Smooth muscle cell of the umbilical artery (primary cell): Measurements from ENCODE around the gene TMEM126B. TPM values are rescaled to one million over a fixed set of nuclear protein-coding genes. Genes with fewer than 3 reads are reported as not detected.

Experiments
- total RNA-seq: library from RNA; depleted of rRNA; stranded (reverse); fragments of >200 nt; gene quantifications from 2 replicates; pipeline ENCODE4 v1.2.3, GENCODE V29; 2014

The TMEM126B gene
- 52.2 and 63.0 TPM in 2 replicates for total RNA-seq

DNA sequence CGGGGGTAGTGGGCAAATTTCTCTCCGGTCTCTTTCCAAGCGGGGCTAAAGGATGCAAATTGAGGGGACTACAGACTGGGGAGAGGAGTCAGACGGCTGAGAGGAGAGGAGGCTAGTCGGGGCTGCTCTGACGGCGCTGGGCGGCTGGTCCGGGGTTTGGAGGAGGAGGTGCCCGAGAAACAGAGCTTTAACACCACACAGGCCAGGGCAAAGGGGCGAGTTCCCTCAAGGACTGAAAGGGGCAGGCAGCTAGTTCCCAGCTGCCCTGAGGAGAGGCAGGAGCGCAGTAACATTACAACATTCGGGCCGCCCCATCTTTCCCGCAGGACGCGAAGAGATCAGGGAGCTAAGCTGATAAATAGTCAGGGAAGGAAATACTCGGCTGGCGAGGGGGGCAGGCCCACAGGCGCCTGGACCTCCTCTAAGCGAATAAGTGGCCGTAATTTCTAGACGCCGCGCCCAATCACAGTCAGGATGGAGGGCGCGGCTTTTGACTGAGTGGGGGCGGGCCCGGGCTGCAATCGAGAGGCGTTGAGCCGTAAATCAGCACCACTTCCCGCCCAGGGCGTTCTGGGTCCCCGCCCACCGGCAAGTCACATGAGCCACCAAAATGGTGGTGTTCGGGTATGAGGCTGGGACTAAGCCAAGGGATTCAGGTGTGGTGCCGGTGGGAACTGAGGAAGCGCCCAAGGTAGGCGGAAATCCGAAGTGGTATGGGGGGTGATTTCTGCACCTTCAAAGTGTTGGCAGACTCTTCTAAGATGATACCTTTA, at the start of gene TMEM126B:
TSS of gene TMEM126B (plus strand) at position 596 of the 773 bp plus-strand sequence. CDS start at position 611, 15 bp downstream.

GRCh38 chr11:85627332-85627997, 928 bp upstream of the TMEM126B start, which contains the start of gene DLG2:
Gene DLG2, minus strand, starts transcription at chr11:85627344.

DNA sequence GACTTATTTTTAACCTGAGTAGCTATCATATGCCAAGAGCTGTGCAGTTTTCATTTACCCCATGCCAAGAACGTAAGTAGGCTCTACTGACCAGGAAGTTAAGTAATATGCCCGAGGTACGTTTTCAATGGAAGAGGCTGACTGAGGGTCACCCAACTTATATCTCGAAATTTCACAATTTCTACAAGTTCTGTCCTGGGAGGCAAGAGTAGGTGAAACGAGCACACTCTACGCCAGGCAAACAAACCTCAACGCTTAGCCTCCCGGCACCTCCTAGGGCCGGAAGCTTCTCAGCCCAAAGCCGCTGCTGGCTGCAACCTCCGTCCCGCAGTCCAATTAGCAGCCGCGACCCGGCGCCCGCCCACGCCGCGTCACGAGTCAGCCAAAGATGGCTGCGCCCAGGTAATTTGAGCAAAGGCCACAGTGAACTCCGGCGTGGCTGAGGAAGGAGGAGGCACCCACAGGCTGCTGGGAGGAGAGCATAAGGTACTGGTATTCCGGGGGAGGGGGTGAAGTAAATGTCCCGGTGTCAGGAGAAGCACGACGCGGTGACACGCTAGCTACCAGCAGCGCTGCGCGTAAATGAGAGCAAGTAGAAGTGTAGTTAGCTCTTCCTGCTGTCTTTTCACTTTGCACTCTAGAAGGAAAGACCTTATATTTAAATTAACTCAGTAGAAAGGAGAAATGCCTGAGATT, 19.4 kb downstream of the TMEM126B start, which contains the start of gene TMEM126A:
TSS of gene TMEM126A (plus strand) at position 364 of the 696 bp plus-strand sequence. CDS start 2,289 bp downstream, outside the sequence.

DNA sequence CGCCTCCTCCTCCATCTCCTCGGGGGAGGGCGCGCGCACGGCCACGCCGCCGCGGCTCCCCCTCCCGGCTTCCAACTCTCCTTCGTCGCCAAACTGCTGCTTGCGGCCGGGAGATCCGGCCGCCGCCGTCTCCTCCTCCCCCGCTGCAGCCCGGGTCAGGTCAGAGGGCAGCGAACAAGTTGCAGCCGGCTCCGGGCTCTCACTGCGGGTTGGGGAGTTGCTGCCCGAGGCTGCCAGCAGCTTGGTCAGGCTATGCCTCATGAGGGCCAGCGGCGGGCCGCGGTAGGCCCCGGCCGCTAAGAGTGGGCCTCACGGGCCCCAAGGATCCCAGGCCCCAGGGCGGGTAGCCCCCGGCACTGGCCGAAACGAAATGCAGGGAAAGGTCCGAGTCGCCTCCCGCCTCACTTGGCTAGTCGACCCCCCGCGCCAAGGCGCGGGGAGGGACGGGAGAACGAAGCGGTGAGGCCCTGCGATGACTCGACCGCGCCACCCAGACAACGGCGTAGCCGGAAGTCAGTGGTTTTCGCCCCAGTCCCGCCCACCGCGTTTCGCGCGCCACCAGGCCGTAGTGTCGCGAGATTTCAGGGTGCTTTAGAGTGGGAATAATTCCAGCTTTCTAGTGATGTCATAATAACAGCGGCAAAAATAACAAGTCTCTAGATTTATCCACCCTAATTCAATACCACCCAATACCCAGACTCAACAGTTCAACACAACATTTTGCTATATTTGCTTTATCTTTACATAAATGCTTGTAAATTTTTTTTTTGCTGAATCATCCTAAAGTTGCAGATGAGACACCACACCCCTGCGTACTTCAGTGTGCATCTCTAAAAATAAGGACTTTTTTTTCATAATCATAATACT, 36.5 kb downstream of the TMEM126B start, which contains the start of gene CREBZF:
TSS of gene CREBZF (minus strand) at position 515 of the 867 bp plus-strand sequence. CDS start at position 261, 254 bp downstream.

GRCh38 chr11:85685820-85686459, 57.5 kb downstream of the TMEM126B start, which contains the start of gene CCDC89:
Gene CCDC89, minus strand, starts transcription at chr11:85686195. Its CDS starts 65 bp downstream, at chr11:85686130.

Other genes starting within 250 kb of the TMEM126B start
- gene DLG2, start 1.2 kb upstream of the TMEM126B start, total RNA-seq, result 1.5 and 2.1 TPM in 2 replicates
- gene TMEM126A, start 19.4 kb downstream of the TMEM126B start, total RNA-seq, result 19.6 and 35.6 TPM in 2 replicates
- gene CREBZF, start 36.5 kb downstream of the TMEM126B start, total RNA-seq, result 38.3 and 46.3 TPM in 2 replicates
- gene CCDC89, start 57.6 kb downstream of the TMEM126B start, total RNA-seq, result 2.5 and 3.6 TPM in 2 replicates
- gene SYTL2, start 182.5 kb downstream of the TMEM126B start, total RNA-seq, result 14.3 and 22.7 TPM in 2 replicates
- not detected in 2 replicates for gene CCDC83, start 226.8 kb downstream of the TMEM126B start, total RNA-seq